ENCODE results near the gene PC. TPM values are rescaled to one million over a fixed set of nuclear protein-coding genes. Genes with fewer than 3 reads are reported as not detected.

The PC gene
- total and polyA plus RNA-seq, 2 experiments from 2014 or later = 47.4 to 78.1 TPM

- DNase-seq (ENCODE audit: low spot score) = no peak
- Histone ChIP-seq H3K4me1 (ENCODE audit: insufficient read depth) (no peaks in the 10 kb centered on the region), H2AFZ (no peak overlapping the region), H3K9me3 (ENCODE audit: low read depth) (no peaks in the 10 kb centered on the region), H3K27me3 (no peaks in the 10 kb centered on the region), H4K20me1 (ENCODE audit: insufficient read depth, poor library complexity, severe bottlenecking) (no peaks in the 10 kb centered on the region), H3K36me3 (replicated peaks; ENCODE audit: insufficient read depth, low read depth) (no peaks in the 10 kb centered on the region), H3K9me2 (replicated peaks; ENCODE audit: insufficient read depth) (no peaks in the 10 kb centered on the region), H3K27ac (no peak overlapping the region), H3K4me3 (no peak overlapping the region), H3K4me2 (no peak overlapping the region), H3K79me2 (no peaks in the 10 kb centered on the region)
- WGBS (ENCODE audit: low lambda C conversion rate, missing lambda C conversion rate) = 94% methylated on average over 7 of the region's 7 CpGs
- TF ChIP-seq CTCF (IDR thresholded peaks at IDR 0.05; ENCODE audit: poor library complexity) (no peak), EZH2phosphoT487 (IDR thresholded peaks at IDR 0.05; ENCODE audit: low read depth, severe bottlenecking, unreplicated experiment) (no peak), EZH2 (IDR thresholded peaks at IDR 0.05; ENCODE audit: borderline replicate concordance) (no peak)
Observed at GRCh38 chr11:66866511-66866986, 91.6 kb downstream of the PC start.

GRCh38 chr11:66866007-66866406 is 92.2 kb downstream of the PC start:
- Histone ChIP-seq H3K79me2 (no peaks in the 10 kb centered on the region), H3K4me3 (no peak overlapping the region), H3K9me2 (replicated peaks; ENCODE audit: insufficient read depth) (no peaks in the 10 kb centered on the region), H3K4me2 (no peak overlapping the region), H3K36me3 (replicated peaks; ENCODE audit: insufficient read depth, low read depth) (no peaks in the 10 kb centered on the region), H3K27me3 (no peaks in the 10 kb centered on the region), H2AFZ (no peak overlapping the region), H3K9me3 (ENCODE audit: low read depth) (no peaks in the 10 kb centered on the region), H3K4me1 (ENCODE audit: insufficient read depth) (no peaks in the 10 kb centered on the region), H3K27ac (no peak overlapping the region), H4K20me1 (ENCODE audit: insufficient read depth, poor library complexity, severe bottlenecking) (no peaks in the 10 kb centered on the region)
- TF ChIP-seq CTCF (IDR thresholded peaks at IDR 0.05; ENCODE audit: poor library complexity) (no peak), EZH2phosphoT487 (IDR thresholded peaks at IDR 0.05; ENCODE audit: low read depth, severe bottlenecking, unreplicated experiment) (no peak), EZH2 (IDR thresholded peaks at IDR 0.05; ENCODE audit: borderline replicate concordance) (no peak)
- no peak for DNase-seq (ENCODE audit: low spot score)
- whole genome bisulfite sequencing (ENCODE audit: low lambda C conversion rate, missing lambda C conversion rate) = 97% methylated on average over 18 of the region's 23 CpGs

- no peaks in the 10 kb centered on the region for H3K9me2 ChIP-seq (replicated peaks; ENCODE audit: insufficient read depth)
- WGBS (ENCODE audit: low lambda C conversion rate, missing lambda C conversion rate) = 91% methylated on average over 23 of the region's 23 CpGs
- no peak for DNase-seq (ENCODE audit: low spot score)
- TF ChIP-seq EZH2phosphoT487 (IDR thresholded peaks at IDR 0.05; ENCODE audit: low read depth, severe bottlenecking, unreplicated experiment) = no peak
- no peak for TF ChIP-seq EZH2 (IDR thresholded peaks at IDR 0.05; ENCODE audit: borderline replicate concordance)
- TF ChIP-seq CTCF (IDR thresholded peaks at IDR 0.05; ENCODE audit: poor library complexity) = no peak
- no peak overlapping the region for H3K4me2 ChIP-seq
- H3K79me2 ChIP-seq = no peaks in the 10 kb centered on the region
- no peaks in the 10 kb centered on the region for H3K27me3 ChIP-seq
- H4K20me1 ChIP-seq (ENCODE audit: insufficient read depth, poor library complexity, severe bottlenecking) = no peaks in the 10 kb centered on the region
- H3K36me3 ChIP-seq (replicated peaks; ENCODE audit: insufficient read depth, low read depth) = no peaks in the 10 kb centered on the region
- H3K4me1 ChIP-seq (ENCODE audit: insufficient read depth) = no peaks in the 10 kb centered on the region
- no peak overlapping the region for H2AFZ ChIP-seq
- no peak overlapping the region for H3K27ac ChIP-seq
- no peaks in the 10 kb centered on the region for H3K9me3 ChIP-seq (ENCODE audit: low read depth)
- H3K4me3 ChIP-seq = no peak overlapping the region
Observed at GRCh38 chr11:66864924-66865697, 93.1 kb downstream of the PC start.

Data from hepatocyte (in vitro differentiated cells).